Stimulated activated CD4-positive, alpha-beta T cell treated with anti-CD3 and anti-CD28 coated beads, Interleukin-4, amount 100 ng/mL, for 24 hours (primary cell): Measurements from ENCODE around the gene SEL1L2.
A peak's percentile ranks its signal among the peaks of the same experiment; 100 is the strongest.

Experiments used
- DNase-seq: peaks from one replicate; pipeline ENCODE4 v3.0.0-alpha.2; 2020

Gene SEL1L2

DNA sequence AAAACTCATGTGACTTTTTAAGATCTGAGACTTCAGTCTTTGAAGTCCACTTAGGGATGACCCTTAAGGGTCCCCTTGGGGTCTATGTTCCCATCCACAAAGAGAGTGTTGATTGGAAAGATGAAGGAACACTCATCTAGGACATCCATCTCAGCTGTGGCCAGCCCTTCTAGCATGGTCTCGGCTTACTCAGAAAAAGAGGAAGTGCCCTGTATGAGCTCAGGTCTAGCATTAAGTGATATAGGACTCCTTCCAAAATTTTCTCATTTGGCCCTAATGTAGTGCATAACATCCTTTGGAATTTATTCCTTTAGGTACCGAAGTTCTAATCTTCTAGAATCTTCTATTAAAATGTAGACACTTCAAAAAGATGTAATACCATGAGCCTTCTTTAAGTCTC is 128.2 kb downstream of the SEL1L2 start:
- no peak for DNase-seq

DNA sequence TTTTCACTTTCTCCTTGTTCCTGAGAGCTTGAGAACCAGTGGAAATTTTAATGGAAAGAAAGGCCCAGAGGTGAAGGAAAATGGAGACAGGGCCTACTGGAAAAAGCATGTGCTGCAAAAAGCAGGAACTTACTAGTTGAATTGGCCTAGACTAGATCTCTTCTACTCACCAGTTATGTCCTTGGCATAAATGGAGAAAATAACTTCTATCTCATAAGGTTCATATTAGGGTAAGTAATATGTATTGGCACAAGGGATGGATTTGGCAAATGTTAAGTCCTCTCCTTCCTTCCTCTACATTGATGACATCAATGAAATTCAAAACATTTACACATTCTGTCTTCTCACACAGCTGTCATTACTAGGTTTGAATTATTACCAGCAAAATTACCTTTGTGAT is 131.5 kb downstream of the SEL1L2 start:
- no peak for DNase-seq

DNA sequence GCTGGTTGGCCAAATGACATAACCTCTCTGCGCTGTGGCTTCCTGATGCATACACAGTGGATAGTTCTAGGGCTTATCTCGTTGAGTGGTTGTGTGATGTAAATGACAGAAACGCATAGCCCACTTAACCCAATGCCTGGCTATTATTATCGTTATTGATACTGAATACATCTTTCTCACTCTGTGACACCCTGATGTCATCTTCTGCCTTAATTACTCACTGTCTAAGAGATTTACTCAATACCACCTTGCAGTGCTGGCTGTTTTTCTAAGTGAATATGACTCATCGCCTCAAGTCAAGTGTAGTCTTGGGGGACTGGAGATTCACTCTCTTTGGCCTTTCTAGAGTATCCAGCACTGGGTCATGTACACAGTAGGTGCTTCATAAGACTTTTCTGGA is 132.0 kb downstream of the SEL1L2 start:
- no peak for DNase-seq

DNA sequence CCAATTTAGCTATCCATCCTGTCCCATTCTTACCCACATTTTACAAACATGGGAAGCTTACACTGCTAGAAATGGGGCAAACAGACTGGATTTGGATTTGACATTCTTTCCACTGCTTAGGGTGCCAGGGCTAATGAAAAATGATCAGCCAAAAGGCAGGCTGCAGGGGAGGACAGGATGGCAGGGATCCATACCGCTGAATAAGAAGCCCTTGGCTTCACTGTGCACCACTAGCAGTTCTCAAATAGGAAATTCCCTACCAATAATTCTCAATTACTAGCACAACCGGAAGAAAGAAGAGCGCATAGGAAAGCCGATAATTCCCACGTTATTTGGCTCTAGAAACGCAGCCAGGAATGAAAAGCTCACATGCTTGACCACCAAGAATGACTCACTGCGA is 132.5 kb downstream of the SEL1L2 start:
- DNase-seq = no peak

DNA sequence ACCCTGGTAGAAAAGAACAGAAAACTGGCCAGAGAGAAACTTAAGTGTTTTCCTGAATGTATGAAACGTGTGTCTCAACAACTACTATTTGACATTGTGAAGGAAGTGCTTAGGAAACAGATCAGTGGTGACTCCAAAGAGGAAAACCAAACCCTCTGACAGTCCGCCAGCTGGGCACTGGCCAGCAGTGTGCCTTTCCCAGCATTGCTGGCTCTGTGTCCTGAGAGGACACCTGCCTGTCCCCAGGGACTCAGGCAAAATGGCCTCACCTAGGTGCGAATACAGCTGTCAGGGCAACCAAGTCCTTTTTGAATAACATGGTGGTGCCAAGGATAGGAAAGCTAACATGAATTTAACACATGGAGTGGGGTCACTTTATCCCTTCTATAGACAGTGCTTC is 133.1 kb downstream of the SEL1L2 start:
- DNase-seq = no peak

DNA sequence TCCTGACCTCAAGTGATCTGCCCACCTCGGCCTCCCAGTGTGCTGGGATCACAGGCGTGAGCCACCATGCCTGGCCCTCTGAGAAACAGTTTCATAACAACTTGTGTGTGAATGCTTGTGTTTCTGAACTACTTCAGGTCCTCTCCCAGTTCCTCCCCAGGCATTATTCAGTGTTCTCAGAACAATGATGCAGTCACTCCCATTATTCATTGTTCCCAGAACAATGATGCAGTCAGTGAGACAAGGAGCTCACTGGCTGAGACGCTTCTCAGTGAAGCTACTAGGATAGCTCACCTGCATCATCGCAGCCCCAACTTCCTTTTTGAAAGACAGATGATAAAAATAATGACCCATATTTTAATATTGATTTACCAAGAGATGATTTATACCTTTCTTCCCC is 134.1 kb downstream of the SEL1L2 start:
- DNase-seq = no peak

DNA sequence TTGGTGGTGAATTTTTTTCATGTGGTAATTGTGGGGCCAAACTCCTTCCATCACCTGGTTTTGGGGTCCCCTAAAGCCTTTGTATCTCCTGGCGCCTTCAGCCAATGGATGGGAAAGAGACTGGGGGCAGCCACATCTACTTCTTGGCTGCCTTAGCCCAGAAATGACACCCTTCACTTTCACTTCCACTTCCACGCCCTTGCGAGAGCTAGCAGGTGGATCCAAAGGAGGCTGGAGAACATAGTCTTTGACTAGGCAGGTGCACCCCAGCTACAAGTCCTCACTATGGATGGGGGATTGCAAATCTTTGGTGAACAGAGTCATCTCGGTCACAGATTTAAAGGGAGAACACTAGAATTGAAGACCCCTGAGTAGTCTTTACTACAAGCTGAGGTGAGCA is 134.8 kb downstream of the SEL1L2 start:
- no peak for DNase-seq

DNA sequence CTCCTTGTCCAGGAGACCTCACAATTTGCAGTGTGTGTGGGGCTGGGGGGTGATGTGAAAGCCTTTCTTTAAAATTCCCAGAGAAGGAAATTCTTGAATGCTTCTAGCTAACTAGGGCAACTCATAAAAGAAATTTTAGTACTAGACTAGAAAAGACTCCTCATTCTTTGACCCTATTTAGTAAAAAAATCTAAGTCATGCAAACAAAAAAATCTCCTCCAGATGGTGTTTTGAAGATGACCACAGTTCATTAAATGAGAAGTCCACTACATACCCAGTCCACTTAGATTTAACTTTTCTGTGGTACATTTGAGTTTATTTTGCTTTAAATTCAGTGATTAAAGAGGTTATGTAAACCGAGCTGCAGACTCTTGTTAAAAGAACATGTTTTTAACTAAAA is 138.1 kb downstream of the SEL1L2 start:
- no peak for DNase-seq

DNA sequence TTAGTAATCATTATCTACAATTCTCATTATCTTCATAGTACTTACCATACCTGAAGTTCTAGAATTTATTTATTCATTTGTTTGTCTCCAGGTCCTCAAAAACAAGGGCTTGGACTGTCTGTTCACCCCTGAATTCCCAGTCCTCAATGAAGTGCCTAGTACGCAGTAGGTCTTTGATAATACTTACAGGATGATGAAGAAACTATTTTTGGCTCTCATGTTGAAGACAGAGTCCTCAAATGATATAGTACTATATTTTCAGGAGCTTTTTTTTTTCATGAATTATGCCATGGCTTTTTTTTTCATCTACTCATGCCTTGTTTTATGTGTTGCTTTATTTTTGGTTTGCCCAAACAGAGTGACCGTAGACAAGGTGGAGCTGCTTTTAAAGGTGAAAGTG is 139.1 kb downstream of the SEL1L2 start:
- DNase-seq = no peak

DNA sequence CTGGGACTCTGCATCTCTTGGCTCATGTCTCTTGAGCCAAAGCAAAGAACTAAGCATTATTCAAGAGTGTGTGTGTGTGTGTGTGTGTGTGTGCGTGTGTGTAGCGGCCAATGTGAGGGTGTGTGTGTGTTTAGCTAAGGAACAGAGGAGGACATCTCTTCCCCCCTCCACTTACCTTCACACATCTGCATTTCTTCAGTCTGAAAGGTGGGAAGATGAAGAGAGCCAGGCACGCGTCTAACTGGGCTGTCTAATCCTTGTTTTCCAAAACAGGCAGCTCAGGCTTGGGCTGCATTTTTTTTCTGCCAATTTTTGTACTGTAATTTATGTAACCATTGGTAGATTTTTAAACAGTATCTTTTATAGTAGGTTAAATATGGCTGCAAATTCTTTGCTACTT is 146.1 kb downstream of the SEL1L2 start:
- no peak for DNase-seq

DNA sequence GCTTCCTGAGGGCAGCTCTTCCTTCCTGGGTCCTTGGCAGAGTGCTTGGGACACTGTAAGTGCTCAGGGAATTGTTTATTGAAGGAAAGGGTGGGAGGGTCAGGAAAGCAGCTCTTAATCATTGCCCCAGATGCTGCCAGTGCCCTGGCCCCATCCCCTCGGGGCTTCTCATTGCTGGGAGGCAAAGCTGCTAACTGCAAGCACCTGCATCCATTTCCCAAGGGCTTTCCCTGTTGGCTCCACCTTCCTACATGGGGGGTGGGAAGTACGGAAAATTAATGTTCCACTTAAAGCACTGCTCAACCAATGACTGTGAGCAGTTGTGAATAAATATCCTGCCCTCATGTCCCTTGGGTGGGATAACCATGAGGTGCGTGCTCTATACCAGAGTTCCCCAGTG is 149.2 kb downstream of the SEL1L2 start:
- no peak for DNase-seq

DNA sequence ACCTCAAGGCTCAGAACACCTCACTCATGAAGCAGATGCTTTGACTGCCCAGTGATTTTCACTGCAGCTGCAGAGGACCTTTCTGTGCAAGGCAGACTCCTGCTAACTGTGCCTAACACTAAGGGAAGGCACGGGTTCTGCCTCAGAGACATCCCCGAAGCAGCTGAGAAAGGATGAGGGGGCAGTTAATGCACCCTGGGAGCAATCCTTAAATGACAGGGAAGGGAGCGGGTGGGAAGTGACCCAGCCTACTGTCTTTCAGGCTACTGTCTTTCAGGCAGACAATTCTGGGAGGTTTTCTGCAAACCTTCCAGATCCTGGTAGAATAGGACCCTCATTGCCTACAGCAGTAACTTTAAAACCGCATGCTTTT is 150.3 kb downstream of the SEL1L2 start:
- no peak for DNase-seq

DNA sequence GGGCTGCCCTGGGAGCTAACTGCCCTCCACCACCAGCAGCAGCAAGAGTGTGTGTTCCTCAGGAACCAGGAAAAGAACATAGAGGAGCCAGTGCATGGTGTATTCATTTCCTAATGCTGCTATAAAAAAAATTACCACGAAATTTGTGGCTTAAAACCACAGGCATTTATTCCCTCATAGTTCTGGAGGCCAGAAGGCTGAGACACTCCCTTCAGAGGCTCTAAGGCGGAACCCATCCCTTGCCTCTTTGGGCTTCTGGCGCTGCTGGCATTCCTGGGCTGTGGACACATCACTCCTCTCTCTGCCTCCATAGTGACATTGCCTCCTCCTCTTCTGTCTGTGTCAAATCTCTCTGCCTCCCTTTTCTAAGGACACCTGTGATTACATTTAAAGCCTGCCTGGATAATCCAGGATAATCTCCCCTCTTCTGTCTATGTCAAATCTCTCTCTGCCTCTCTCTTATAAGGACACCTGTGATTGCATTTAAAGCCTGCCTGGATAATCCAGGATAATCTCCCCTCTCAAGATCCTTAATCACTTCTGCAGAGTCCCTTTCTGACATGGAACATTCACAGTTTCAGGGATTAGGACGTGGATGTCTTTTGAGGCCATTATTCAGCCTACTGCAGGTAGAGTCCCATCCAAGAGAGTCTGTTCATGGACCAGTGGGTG is 150.9 kb downstream of the SEL1L2 start:
- DNase-seq = no peak

DNA sequence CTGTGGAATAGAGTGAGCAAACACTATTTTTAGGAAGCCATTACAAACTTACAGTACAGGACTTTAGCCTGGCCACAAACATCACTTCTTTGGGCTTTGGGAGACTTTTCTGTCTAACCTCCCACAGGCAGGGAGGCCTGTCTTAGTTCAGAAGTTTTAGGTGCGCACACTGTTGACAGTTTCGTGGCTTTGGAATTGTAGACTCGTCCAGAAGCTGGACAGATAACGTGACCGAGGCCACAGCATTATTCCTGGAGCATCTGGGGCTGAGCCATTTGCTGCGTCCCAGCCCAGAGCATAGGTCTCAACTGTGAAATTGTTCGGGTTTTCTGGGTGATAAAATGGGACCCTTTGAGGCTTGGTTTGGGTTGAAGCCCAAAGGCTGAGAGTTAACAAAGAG is 151.8 kb downstream of the SEL1L2 start:
- DNase-seq = no peak

DNA sequence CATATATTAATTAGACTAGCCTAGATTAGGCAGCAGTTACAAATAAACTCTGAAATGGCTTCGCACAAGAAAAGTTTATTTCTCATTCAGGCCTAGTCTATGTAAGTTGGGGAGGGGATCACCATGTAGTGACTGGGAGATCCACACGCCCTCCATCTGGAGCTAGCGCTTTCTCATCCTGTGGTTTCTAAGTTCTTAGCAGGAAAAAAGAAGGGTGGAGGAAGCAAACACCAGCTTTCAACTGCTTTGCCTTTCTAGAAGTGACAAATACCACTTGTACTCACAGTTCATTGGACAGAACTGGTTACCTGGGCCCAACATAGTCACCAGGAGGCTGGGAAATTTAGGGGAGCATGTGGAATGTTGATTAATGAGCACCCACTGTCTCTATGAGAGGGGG is 158.9 kb downstream of the SEL1L2 start:
- DNase-seq = no peak

DNA sequence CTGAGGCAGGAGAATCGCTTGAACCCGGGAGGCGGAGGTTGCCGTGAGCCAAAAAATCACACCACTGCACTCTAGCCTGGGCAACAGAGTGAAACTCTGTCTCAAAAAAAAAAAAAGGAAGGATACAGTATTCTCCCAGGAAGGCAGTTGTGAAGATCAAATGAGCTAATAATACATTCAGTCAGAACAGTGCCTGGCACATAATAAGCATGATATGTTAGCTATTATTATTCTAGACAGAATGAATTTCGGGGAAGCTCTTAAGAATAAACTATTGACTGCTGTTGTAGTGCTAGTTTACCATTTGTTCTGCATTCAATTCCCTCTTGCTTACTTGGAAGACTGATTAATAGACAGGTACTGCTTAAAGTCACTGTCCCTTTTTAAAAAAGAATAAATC is 164.9 kb downstream of the SEL1L2 start:
- no peak for DNase-seq

DNA sequence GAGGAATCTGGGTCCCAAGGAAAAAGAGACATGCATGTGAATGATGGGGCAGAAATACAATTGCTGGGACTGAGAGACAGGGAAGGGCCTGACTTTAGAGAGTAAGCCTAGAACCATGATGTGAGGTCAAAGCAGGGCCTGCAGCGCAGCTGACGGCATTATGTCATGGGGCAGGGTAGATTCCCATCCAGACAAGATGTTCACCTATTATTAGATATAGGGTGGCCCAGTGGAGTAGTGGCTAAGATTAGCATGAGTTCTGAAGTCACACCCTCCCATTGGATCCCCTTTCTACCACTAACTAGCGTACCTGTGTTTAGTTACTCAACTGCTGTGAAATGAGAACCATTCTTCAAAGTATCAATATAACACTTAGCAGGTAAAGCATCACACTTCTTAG is 166.0 kb downstream of the SEL1L2 start:
- no peak for DNase-seq

DNA sequence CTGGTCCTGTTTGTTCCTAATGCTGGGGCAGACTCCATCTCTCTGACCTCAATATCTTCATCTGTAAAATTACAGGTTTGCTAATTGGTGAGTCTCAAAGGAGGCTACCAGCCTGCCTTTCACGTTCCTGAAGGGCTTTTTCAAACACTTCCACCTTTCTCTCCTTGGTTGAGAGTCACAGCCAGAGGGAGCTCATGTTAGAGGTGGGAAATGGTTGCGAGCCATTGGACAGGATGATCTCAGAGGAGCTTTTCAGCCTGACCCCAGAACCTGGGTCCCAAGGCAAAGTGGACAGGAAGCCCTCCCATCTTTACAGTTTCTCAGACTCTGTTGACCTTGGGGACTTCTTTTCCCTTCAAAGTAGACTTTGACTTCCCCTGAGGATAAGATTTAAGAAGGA is 168.0 kb downstream of the SEL1L2 start:
- DNase-seq = no peak

DNA sequence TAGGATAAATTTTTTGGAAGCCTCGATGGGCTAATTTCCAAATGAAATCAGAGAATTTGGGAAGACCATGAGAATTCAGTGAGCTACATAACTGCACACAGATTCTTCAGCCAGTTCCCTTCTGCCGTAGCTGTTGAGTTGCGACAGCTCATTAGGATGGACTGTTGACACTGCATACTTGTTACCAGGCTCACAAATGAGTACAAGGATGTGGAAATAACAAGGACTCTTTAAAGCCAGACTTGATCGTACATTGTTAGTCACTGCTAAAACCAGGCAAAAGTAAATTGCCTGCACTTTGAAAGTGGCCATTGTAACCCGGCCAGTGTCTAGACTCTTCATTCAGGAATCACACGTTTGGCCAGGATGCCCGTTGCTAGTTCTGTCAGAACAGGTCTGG is 168.5 kb downstream of the SEL1L2 start:
- no peak for DNase-seq

DNA sequence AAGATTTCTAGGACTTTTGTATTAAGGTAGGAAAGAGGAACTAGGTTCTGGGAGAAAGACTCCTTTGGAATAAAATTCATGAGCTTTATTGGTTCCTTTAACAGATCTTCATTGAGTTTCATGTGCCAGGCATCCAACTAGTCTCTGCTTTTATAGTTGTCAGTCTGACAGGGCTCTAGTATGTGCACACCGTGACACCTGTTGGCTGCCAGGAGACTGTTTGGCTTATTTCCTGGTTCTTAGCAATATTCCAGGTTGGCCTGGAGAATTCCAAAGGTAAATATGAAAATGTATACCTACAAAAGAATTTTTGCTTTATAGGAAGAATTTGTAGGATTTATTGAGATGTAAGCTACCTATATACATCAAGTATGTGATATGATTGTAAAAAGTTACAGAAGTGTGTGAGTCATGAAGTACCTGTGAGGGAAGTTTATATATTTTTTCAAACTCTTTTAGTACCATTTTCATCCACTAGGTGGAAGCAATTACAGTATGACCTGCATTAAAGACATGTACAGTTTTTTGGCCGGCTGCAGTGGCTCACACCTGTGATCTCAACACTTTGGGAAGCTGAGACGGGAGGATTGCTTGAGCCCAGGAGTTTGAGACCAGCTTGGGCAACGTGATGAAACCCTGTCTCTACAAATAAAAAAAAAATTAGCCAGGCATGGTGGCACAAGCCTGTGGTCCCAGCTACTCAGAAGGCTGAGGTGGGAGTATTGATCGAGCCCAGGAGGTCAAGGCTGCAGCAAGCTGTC is 170.3 kb downstream of the SEL1L2 start:
- peak; percentile 6 for DNase-seq

DNA sequence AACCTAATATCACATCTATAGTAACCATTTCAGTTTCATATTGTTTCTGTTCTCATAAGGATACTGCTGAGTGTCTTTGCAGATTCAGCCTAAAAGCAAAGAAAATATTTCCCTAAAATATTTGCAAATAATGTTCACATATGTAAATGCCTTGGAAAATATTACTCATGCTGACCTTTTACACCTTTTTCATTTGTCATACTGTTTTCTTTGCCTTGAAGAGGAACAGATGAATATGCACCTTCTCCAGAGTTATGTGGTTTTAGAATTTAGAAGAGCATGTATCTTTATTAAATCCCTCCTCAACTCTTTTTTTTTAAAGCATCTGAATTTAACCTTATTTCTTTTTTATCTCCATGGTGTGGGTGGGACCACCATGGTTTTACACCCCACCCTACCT is 173.1 kb downstream of the SEL1L2 start:
- no peak for DNase-seq

DNA sequence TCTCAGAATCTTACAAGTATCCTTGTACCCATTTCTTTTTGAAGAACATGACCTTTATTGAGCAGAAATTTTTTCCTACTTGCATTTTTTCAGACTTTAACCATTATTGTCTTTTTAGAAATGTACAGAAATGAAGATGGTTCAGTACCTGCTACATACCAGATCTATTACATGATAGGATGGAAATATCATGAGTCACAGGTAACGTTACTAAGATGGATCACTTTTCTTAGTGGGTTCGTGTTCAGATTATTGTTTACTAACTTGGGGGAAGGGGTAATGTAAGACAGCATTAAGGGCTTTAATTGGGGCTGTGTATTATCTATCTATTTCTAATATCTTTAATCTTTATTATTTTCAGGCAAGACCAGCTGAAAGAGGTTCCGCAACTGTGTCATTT is 173.7 kb downstream of the SEL1L2 start:
- DNase-seq = no peak

DNA sequence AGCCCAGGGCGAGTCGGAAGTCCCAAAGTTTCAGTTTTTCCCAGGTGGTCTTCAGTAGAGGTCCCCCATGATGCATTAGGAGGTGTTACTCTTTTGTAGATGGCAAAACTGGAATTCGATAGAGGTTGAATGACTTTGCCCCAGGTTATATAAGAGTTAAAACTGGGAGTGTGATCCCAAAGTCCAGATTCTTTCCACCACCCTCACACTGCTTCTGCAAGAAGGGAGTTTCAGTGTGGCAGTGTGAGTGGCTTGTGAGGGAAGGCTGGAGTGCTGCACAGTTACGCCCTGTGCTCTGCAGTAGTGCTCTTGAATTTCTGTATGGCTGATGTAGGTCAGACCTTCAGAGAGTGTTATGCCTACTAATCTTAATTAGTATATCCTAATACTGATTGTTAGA is 175.7 kb downstream of the SEL1L2 start:
- no peak for DNase-seq

DNA sequence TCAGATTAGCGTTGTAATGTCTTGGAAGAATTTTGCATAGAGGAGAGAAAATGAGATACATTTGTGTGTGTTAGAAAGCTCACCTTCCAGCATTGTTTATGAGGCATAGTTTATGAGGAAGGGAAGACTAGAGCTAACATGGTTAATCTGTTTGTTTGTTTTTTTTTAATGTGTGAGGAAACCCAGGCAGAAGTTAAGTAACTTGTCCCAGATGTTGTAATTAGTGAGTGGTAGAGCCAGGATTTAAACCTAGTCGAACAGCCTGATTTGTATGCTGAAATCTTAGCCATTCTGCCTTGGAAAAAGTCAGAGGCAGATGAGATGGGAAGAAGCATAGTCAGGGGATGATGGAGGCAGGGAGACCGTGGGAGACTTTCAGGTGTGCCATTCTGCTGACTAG is 176.5 kb downstream of the SEL1L2 start:
- no peak for DNase-seq

DNA sequence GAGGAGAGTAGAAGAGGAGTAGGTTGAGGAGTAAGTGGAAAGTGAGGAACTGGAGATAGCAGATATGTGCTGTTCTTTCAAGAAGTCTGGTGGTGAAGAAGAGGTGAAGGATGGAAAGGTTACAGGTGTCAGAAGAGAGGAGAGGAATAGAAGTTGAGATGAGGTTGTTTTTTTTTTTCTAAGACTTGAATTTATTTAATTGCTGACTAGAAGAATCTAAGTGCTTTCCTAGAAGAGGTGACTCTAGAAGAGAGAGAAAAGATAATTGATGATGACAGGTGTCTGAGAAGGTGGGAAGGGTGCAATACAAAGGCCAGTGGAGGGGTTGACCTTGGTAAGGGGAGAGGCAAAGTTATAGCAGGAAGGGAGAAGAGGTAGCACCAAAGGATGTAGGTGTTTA is 180.0 kb downstream of the SEL1L2 start:
- no peak for DNase-seq
